CD8-positive, alpha-beta memory T cell (primary cell): Measurements from ENCODE around the gene CDH23. TPM values are rescaled to one million over a fixed set of nuclear protein-coding genes. Genes with fewer than 3 reads are reported as not detected.

ENCODE experiments used
- CTCF ChIA-PET: fragments of 350-600 bp; sonication (Branson Sonifier 250); formaldehyde crosslinking; loops from one replicate; lab custom pipeline; 2021; ENCODE audit warnings: antibody characterized with exemption; lab: Charles Lee
- POLR2A ChIA-PET: fragments of 350-600 bp; sonication (Branson Sonifier 250); formaldehyde crosslinking; loops from one replicate; lab custom pipeline; 2021; ENCODE audit warnings: antibody characterized with exemption; lab: Charles Lee
- DNase-seq, 5 donors: peaks; one replicate each; pipeline versions ENCODE4 v3.0.0 to v3.0.0-alpha.2; 2020 to 2022; ENCODE audit warnings: mixed read lengths in 1 of 5
- H3K27ac ChIP-seq: one replicate; pipeline ENCODE4 v1.7.0; 2013; ENCODE audit warnings: low read depth, mild to moderate bottlenecking, low read length, moderate library complexity
- H3K27me3 ChIP-seq: 2 replicates; pipeline ENCODE4 v1.7.0; 2013; ENCODE audit warnings: low read length, mild to moderate bottlenecking; ENCODE audit not compliant: insufficient read depth, poor library complexity, severe bottlenecking
- H3K36me3 ChIP-seq: 2 replicates; pipeline ENCODE4 v1.7.0; 2013; ENCODE audit warnings: mild to moderate bottlenecking, low read length, moderate library complexity; ENCODE audit not compliant: insufficient read depth
- H3K4me1 ChIP-seq: 2 replicates; pipeline ENCODE4 v1.7.0; 2013; ENCODE audit warnings: mild to moderate bottlenecking, low read length, moderate library complexity; ENCODE audit not compliant: insufficient read depth
- H3K4me3 ChIP-seq: 2 replicates; pipeline ENCODE4 v1.7.0; 2013; ENCODE audit warnings: mild to moderate bottlenecking, low read length
- H3K9me3 ChIP-seq: 2 replicates; pipeline ENCODE4 v1.7.0; 2013; ENCODE audit warnings: mild to moderate bottlenecking, low read length
- H3K27ac Mint-ChIP-seq, 8 donors: one replicate each; pipeline ENCODE4 v1.8.0; 2020 to 2021; ENCODE audit warnings: mixed read lengths in 8 of 8, mild to moderate bottlenecking in 6 of 8, inconsistent platforms in 3 of 8, moderate library complexity in 3 of 8
- H3K27me3 Mint-ChIP-seq, 2 donors: one replicate each; pipeline ENCODE4 v1.8.0; 2020 to 2021; ENCODE audit warnings: mixed read lengths in 2 of 2, mild to moderate bottlenecking in 1 of 2, moderate library complexity in 1 of 2
- H3K36me3 Mint-ChIP-seq, 3 donors: one replicate each; pipeline ENCODE4 v1.8.0; 2020 to 2021; ENCODE audit warnings: mixed read lengths in 3 of 3, inconsistent platforms in 1 of 3, mild to moderate bottlenecking in 1 of 3
- H3K4me1 Mint-ChIP-seq, 3 donors: one replicate each; pipeline ENCODE4 v1.8.0; 2020 to 2021; ENCODE audit warnings: mixed read lengths in 3 of 3, inconsistent platforms in 1 of 3, mild to moderate bottlenecking in 1 of 3
- H3K4me3 Mint-ChIP-seq, 7 donors: one replicate each; pipeline ENCODE4 v1.8.0; 2020 to 2021; ENCODE audit warnings: mixed read lengths in 7 of 7, mild to moderate bottlenecking in 6 of 7, moderate library complexity in 4 of 7, inconsistent platforms in 2 of 7
- H3K9me3 Mint-ChIP-seq, 5 donors: one replicate each; pipeline ENCODE4 v1.8.0; 2020 to 2022; ENCODE audit warnings: mixed read lengths in 5 of 5, mild to moderate bottlenecking in 3 of 5, moderate library complexity in 2 of 5, inconsistent platforms in 1 of 5
- polyA plus RNA-seq: library from polyadenylated mRNA; unstranded; fragments of 300-500 nt; fragmentation: Illumina TruSeq; gene quantifications from one replicate; pipeline ENCODE4 v1.2.3, GENCODE V29; 2021
- total RNA-seq, 2 experiments: library from RNA; stranded (reverse); gene quantifications; one replicate each; pipeline ENCODE4 v1.2.3, GENCODE V29; 2021

The CDH23 gene
- total and polyA plus RNA-seq, 3 experiments from 2014 or later: 0.74 to 2.0 (median 0.78) TPM

GRCh38 chr10:71543608-71544170 lies 147.0 kb downstream of the CDH23 start:
- no peaks in the 10 kb centered on the region for H3K36me3 ChIP-seq
- H3K4me3 Mint-ChIP-seq: no peak overlapping the region
- POLR2A ChIA-PET: interaction anchor here (0.6 kb wide), 1 partner anchor 17 kb away, joined by 3 read pairs; no protein-coding TSS in a partner anchor
- H3K27ac Mint-ChIP-seq: no peak overlapping the region
- peaks cover 4 to 5% of the 10 kb centered on the region in 2 donors for H3K27me3 Mint-ChIP-seq
- H3K4me1 Mint-ChIP-seq: no peaks in the 10 kb centered on the region
- no peaks in the 10 kb centered on the region for H3K4me1 ChIP-seq
- CTCF ChIA-PET: interaction anchor here (1.8 kb wide), 1 partner anchor 26 kb away, joined by 6 read pairs; no protein-coding TSS in a partner anchor
- no peak overlapping the region for H3K4me3 ChIP-seq
- no peaks in the 10 kb centered on the region for H3K9me3 Mint-ChIP-seq
- H3K27ac ChIP-seq: no peak overlapping the region
- H3K27me3 ChIP-seq: no peaks in the 10 kb centered on the region
- H3K9me3 ChIP-seq: no peaks in the 10 kb centered on the region
- DNase-seq: no peak
- no peaks in the 10 kb centered on the region for H3K36me3 Mint-ChIP-seq

GRCh38 chr10:71545001-71545400 lies 148.3 kb downstream of the CDH23 start:
- POLR2A ChIA-PET: no interaction called here
- Histone ChIP-seq H3K4me3 (no peak overlapping the region), H3K36me3 (no peaks in the 10 kb centered on the region), H3K9me3 (no peaks in the 10 kb centered on the region), H3K4me1 (no peaks in the 10 kb centered on the region), H3K27me3 (no peaks in the 10 kb centered on the region), H3K27ac (no peak overlapping the region)
- Mint-ChIP-seq H3K36me3 (no peaks in the 10 kb centered on the region), H3K4me1 (no peaks in the 10 kb centered on the region), H3K4me3 (no peak overlapping the region), H3K9me3 (no peaks in the 10 kb centered on the region), H3K27ac (peak overlapping the region in 1 of 8 donors; percentile 67), H3K27me3 (peaks cover 4 to 5% of the 10 kb centered on the region in 2 donors)
- no peak for DNase-seq
- CTCF ChIA-PET: interaction anchor here (1.8 kb wide), 1 partner anchor 25 kb away, joined by 6 read pairs; no protein-coding TSS in a partner anchor

- no peaks in the 10 kb centered on the region for H3K9me3 ChIP-seq
- Mint-ChIP-seq H3K27me3 (peaks cover 4 to 5% of the 10 kb centered on the region in 2 donors), H3K9me3 (no peaks in the 10 kb centered on the region), H3K36me3 (no peaks in the 10 kb centered on the region), H3K27ac (no peak overlapping the region), H3K4me1 (no peaks in the 10 kb centered on the region), H3K4me3 (no peak overlapping the region)
- CTCF ChIA-PET: no interaction called here
- no peaks in the 10 kb centered on the region for H3K27me3 ChIP-seq
- POLR2A ChIA-PET: no interaction called here
- no peaks in the 10 kb centered on the region for H3K36me3 ChIP-seq
- no peaks in the 10 kb centered on the region for H3K4me1 ChIP-seq
- H3K27ac ChIP-seq: no peak overlapping the region
- no peak for DNase-seq
- no peak overlapping the region for H3K4me3 ChIP-seq
Measured at GRCh38 chr10:71546220-71546619, 149.5 kb downstream of the CDH23 start.

- DNase-seq: no peak
- Mint-ChIP-seq H3K36me3 (no peaks in the 10 kb centered on the region), H3K4me3 (no peak overlapping the region), H3K27me3 (peaks cover 4 to 5% of the 10 kb centered on the region in 2 donors), H3K4me1 (no peaks in the 10 kb centered on the region), H3K27ac (no peak overlapping the region), H3K9me3 (no peaks in the 10 kb centered on the region)
- ChIA-PET CTCF (no interaction called here), POLR2A (no interaction called here)
- H3K27me3 ChIP-seq: no peaks in the 10 kb centered on the region
- no peak overlapping the region for H3K27ac ChIP-seq
- H3K36me3 ChIP-seq: no peaks in the 10 kb centered on the region
- H3K4me3 ChIP-seq: no peak overlapping the region
- no peaks in the 10 kb centered on the region for H3K9me3 ChIP-seq
- H3K4me1 ChIP-seq: no peaks in the 10 kb centered on the region
Measured at GRCh38 chr10:71547312-71547711, 150.6 kb downstream of the CDH23 start.

GRCh38 chr10:71547876-71548846 lies 151.4 kb downstream of the CDH23 start:
- Histone ChIP-seq H3K27ac (no peak overlapping the region), H3K4me1 (no peaks in the 10 kb centered on the region), H3K4me3 (no peak overlapping the region), H3K9me3 (no peaks in the 10 kb centered on the region), H3K36me3 (no peaks in the 10 kb centered on the region), H3K27me3 (no peaks in the 10 kb centered on the region)
- Mint-ChIP-seq H3K36me3 (no peaks in the 10 kb centered on the region), H3K27me3 (peaks cover 4 to 5% of the 10 kb centered on the region in 2 donors), H3K4me3 (no peak overlapping the region), H3K4me1 (no peaks in the 10 kb centered on the region), H3K27ac (no peak overlapping the region), H3K9me3 (no peaks in the 10 kb centered on the region)
- POLR2A ChIA-PET: no interaction called here
- DNase-seq: no peak
- CTCF ChIA-PET: interaction anchor here (1.3 to 1.5 kb wide), 2 partner anchors 11 to 22 kb away, joined by 3 to 4 read pairs; no protein-coding TSS in a partner anchor

GRCh38 chr10:71549766-71550533 lies 153.2 kb downstream of the CDH23 start:
- peaks cover under 1 to 4% of the 10 kb centered on the region in 2 donors for H3K27me3 Mint-ChIP-seq
- POLR2A ChIA-PET: no interaction called here
- no peak overlapping the region for H3K27ac ChIP-seq
- H3K9me3 ChIP-seq: no peaks in the 10 kb centered on the region
- no peaks in the 10 kb centered on the region for H3K4me1 ChIP-seq
- no peaks in the 10 kb centered on the region for H3K9me3 Mint-ChIP-seq
- H3K27me3 ChIP-seq: no peaks in the 10 kb centered on the region
- H3K4me3 Mint-ChIP-seq: no peak overlapping the region
- DNase-seq: no peak
- CTCF ChIA-PET: interaction anchor here (0.9 to 1.5 kb wide), 2 partner anchors 9 to 20 kb away, joined by 3 to 4 read pairs; no protein-coding TSS in a partner anchor
- H3K4me3 ChIP-seq: no peak overlapping the region
- H3K27ac Mint-ChIP-seq: no peak overlapping the region
- no peaks in the 10 kb centered on the region for H3K4me1 Mint-ChIP-seq
- H3K36me3 ChIP-seq: no peaks in the 10 kb centered on the region
- no peaks in the 10 kb centered on the region for H3K36me3 Mint-ChIP-seq

GRCh38 chr10:71550628-71551027 lies 153.9 kb downstream of the CDH23 start:
- Histone ChIP-seq H3K4me1 (no peaks in the 10 kb centered on the region), H3K9me3 (no peaks in the 10 kb centered on the region), H3K36me3 (no peaks in the 10 kb centered on the region), H3K4me3 (no peak overlapping the region), H3K27me3 (no peaks in the 10 kb centered on the region), H3K27ac (no peak overlapping the region)
- no peaks in the 10 kb centered on the region for H3K36me3 Mint-ChIP-seq
- no peak overlapping the region for H3K4me3 Mint-ChIP-seq
- no peak overlapping the region for H3K27ac Mint-ChIP-seq
- DNase-seq: no peak
- peaks cover 0 to 3% of the 10 kb centered on the region in 2 donors for H3K27me3 Mint-ChIP-seq
- CTCF ChIA-PET: interaction anchor here (0.9 kb wide), 1 partner anchor 20 kb away, joined by 3 read pairs; no protein-coding TSS in a partner anchor
- no peaks in the 10 kb centered on the region for H3K9me3 Mint-ChIP-seq
- no peaks in the 10 kb centered on the region for H3K4me1 Mint-ChIP-seq
- POLR2A ChIA-PET: no interaction called here
